Stimulated activated naive CD8-positive, alpha-beta T cell treated with anti-CD3 and anti-CD28 coated beads, Interleukin-15, Interleukin-2, amounts not matched to agents 100 ng/mL and 50 ng/mL, for 24 hours (primary cell): ENCODE data around the gene RXRA.

Source experiments
- H3K27ac Mint-ChIP-seq: one replicate; pipeline ENCODE4 v1.8.0; 2021; ENCODE audit warnings: mild to moderate bottlenecking, mixed read lengths
- H3K27me3 Mint-ChIP-seq: one replicate; pipeline ENCODE4 v1.8.0; 2021; ENCODE audit warnings: mixed read lengths
- H3K36me3 Mint-ChIP-seq: one replicate; pipeline ENCODE4 v1.8.0; 2021; ENCODE audit warnings: low read depth, mixed read lengths
- H3K4me1 Mint-ChIP-seq: one replicate; pipeline ENCODE4 v1.8.0; 2021; ENCODE audit warnings: low read depth, mixed read lengths
- H3K4me3 Mint-ChIP-seq: one replicate; pipeline ENCODE4 v1.8.0; 2021; ENCODE audit warnings: mild to moderate bottlenecking, mixed read lengths
- H3K9me3 Mint-ChIP-seq: one replicate; pipeline ENCODE4 v1.8.0; 2021; ENCODE audit warnings: mixed read lengths

RXRA gene

DNA sequence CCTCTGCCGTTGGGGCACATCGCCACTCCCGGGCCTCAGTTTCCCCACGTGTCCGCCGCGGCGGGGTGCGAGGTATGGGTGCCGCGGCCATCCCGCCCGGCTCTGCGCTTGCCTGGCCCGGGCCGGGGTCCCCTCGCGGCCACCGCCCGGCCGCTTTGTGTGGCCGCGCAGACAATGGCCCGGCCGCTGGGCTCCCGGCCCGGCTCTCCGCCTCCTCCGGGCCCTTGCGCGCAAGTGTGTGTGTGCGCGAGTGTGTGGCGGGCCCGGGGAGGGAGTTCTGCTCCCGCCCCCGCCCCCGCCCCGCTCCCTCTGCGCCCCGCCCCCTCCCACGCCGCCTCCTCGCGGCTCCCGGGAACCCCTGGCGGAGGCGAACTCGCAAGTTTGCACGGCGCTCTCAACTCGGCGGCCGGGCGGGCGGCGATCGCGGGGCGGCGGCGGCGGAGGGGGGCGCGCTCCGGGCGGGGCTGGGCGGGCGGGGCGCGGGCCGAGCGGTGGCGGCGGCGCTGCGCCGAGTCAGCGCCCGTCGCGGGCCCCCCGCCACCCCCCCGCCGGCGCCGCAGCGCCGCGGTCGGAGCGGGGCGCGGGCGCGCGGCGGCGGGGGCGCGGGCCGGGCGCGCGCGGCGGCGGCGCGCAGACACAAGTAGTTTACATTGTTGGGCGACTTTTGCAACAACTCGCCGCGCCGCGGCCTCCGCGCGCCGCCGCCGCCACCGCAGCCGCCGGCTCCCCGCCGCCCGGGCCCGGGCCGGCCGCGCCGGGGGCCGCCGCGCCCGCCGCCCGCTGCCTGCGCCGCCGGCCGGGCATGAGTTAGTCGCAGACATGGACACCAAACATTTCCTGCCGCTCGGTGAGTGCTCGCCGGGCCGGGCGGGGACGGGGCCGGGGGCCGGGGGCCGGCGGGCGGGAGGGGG lies at the start of gene RXRA:
Gene RXRA (plus strand): TSS at position 643 of the 911 bp plus-strand sequence. CDS start 177 bp downstream, at position 820.
- Mint-ChIP-seq H3K27ac (no peak within 1 kb of the TSS), H3K36me3 (no peaks in the 10 kb centered on the region), H3K27me3 (peaks cover 15% of the 10 kb centered on the region), H3K9me3 (no peaks in the 10 kb centered on the region), H3K4me1 (peaks cover 7% of the 10 kb centered on the region), H3K4me3 (peak within 1 kb of the TSS; percentile 65)

DNA sequence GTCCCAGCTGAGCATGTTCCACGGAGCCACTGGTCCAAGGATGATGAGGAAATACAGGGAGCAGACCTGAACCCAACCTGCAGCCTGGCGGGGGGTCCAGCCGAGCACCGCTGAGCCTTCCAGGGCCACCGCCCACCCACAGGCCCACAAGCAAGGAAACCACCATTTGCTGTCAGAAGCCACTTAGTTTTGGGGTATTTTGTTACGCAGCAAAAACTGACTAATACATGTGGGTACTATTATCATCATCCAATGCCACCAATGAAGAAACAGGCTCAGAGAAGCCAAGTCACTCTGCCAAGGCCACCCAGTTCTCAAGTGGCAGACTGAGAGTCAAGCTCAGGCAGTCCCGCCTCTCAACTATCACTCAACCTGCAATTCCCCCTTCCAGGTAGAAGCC lies 48.0 kb upstream of the RXRA start:
- Mint-ChIP-seq H3K27me3 (peaks cover 9% of the 10 kb centered on the region), H3K9me3 (no peaks in the 10 kb centered on the region), H3K36me3 (no peaks in the 10 kb centered on the region), H3K27ac (no peak overlapping the region), H3K4me3 (no peak overlapping the region), H3K4me1 (peaks cover 5% of the 10 kb centered on the region)

DNA sequence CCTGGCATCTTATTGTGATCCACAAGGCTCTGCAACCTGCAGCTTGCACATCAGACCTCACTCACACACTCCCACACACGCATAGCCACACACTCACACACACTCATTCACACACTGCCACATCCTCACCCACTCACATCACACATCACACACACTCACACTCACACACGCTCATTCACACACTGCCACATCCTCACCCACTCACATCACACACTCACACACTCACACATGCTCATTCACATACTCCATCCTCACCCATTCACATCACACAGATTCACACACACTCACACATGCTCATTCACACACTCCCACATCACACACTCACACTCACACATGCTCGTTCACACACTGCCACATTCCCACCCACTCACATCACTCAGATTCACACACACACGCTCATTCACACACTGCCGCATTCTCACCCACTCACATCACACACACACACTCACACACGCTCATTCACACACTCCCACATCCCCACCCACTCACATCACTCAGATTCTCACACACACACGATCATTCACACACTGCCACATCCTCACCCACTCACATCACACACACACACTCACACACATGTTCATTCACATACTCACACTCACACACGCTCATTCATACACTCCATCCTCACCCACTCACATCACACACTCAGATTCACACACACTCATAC lies 47.1 kb upstream of the RXRA start:
- peaks cover 5% of the 10 kb centered on the region for H3K4me1 Mint-ChIP-seq
- H3K4me3 Mint-ChIP-seq: no peak overlapping the region
- H3K9me3 Mint-ChIP-seq: no peaks in the 10 kb centered on the region
- no peak overlapping the region for H3K27ac Mint-ChIP-seq
- peaks cover 9% of the 10 kb centered on the region for H3K27me3 Mint-ChIP-seq
- H3K36me3 Mint-ChIP-seq: no peaks in the 10 kb centered on the region

DNA sequence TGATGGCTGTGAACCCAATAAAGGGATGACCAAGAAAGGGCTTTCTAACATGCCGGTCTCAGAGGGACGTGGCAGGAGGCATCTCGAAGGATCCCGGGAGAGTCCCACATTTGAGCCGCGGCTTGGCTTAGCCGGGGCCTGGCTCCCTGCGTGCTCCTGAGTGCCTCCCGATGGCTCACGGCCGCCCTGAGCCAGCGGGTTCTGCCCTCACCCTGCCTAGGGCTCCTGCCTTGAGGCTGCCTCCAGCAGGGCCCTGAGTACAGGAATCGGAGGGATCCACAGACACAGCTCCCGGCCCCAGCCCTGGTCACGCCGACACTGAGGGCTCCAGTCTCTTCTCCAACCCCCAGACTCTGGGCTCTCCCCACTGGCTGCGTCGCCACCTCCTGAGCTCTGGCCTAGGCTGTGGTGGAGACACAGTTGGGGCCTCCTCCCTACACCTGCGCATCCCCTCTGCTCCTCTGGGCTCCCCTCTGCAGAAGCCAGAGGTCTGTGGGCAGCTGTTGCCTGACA lies 44.1 kb upstream of the RXRA start:
- H3K36me3 Mint-ChIP-seq: no peaks in the 10 kb centered on the region
- no peaks in the 10 kb centered on the region for H3K9me3 Mint-ChIP-seq
- H3K27me3 Mint-ChIP-seq: no peaks in the 10 kb centered on the region
- no peak overlapping the region for H3K4me3 Mint-ChIP-seq
- no peaks in the 10 kb centered on the region for H3K4me1 Mint-ChIP-seq
- no peak overlapping the region for H3K27ac Mint-ChIP-seq

DNA sequence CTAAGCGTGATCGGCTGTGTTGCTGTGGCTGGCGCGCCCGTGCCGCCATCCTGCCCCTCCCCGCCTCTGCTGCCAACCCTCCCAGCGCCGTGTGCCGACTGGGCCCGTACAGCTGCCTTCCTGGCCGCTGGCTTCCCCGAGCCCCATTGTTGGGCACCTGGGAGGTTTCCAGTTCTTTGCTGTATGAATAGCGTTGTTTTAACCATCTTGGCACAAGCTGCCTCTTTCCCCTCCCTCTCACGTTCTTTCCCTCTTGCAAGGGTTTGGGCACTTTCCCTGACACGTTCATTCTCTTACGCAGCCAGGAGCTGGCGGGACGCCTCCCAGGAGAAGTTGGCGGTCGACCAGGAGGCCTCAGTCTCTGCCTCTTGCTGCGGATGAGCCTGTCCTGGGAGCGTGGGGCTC lies 43.1 kb upstream of the RXRA start:
- H3K4me3 Mint-ChIP-seq: no peak overlapping the region
- no peaks in the 10 kb centered on the region for H3K4me1 Mint-ChIP-seq
- H3K36me3 Mint-ChIP-seq: no peaks in the 10 kb centered on the region
- H3K9me3 Mint-ChIP-seq: no peaks in the 10 kb centered on the region
- no peaks in the 10 kb centered on the region for H3K27me3 Mint-ChIP-seq
- H3K27ac Mint-ChIP-seq: no peak overlapping the region

DNA sequence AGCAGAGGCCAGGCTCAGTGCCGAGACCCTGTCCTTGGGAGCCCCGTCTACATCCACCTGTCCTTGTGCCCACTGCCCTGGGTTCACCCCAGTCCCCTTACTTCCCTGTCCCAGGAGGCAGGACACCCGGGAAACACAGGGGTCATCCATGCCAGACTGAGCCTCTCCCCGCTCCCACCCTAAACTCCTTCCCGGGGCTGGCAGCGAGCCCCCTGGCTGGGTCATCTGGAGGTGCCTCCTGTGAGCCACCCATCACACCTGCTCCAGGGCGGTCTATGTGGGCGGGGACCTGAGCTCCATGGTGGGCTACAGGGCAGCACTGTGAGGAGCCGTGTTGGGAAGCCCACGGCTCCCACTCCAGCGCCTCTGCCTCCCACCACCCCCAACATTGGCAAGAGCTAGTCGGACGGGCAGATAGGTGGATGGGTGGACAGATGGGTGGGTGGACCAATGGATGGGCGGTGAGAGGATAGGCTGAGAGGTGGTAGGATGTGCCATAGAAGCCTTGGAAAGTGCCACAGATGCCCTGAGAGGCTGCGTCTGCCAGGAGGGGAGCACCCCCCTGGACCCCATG lies 42.5 kb upstream of the RXRA start:
- H3K27me3 Mint-ChIP-seq: no peaks in the 10 kb centered on the region
- H3K4me1 Mint-ChIP-seq: no peaks in the 10 kb centered on the region
- no peaks in the 10 kb centered on the region for H3K9me3 Mint-ChIP-seq
- H3K27ac Mint-ChIP-seq: no peak overlapping the region
- no peak overlapping the region for H3K4me3 Mint-ChIP-seq
- H3K36me3 Mint-ChIP-seq: no peaks in the 10 kb centered on the region

DNA sequence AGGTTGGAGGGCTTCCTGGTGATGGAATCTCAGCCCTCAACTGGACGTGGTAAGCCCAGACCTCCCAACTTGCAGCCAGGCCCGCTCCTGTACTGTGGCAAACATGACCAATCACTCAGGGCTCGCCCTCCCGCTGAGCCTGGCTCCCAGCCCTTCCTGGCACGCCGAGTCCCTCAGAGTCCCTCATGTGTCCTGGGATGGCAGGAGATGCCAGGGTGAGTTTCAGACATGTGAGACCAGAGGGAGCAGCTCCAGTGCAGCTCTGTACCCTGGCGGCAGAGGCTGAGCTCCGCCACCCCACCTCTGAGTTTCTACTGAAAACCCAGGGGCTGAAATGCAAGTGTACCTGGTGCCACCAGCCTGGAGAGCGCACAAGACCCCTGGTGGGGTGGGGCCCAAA lies 42.0 kb upstream of the RXRA start:
- Mint-ChIP-seq H3K36me3 (no peaks in the 10 kb centered on the region), H3K4me1 (no peaks in the 10 kb centered on the region), H3K9me3 (no peaks in the 10 kb centered on the region), H3K4me3 (no peak overlapping the region), H3K27me3 (no peaks in the 10 kb centered on the region), H3K27ac (no peak overlapping the region)

DNA sequence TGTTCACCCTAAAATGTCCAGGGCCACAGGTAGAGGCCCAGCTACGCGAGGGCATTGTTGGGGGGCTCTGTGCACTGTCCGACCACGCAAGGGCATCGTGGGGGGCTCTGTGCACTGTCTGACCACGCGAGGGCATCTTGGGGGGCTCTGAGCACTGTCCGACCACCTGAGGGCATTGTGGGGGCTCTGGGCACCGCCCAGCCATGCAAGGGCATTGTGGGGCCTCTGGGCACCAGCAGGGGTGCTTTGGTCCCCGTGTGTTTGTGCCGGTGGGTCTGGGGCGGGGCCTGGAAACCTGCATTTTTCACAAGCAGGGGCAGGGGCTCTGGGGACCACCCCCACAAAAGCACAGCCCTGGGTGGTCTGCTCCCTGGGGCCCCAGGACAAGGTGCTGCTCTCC lies 41.5 kb upstream of the RXRA start:
- Mint-ChIP-seq H3K36me3 (no peaks in the 10 kb centered on the region), H3K27ac (no peak overlapping the region), H3K9me3 (no peaks in the 10 kb centered on the region), H3K27me3 (no peaks in the 10 kb centered on the region), H3K4me1 (no peaks in the 10 kb centered on the region), H3K4me3 (no peak overlapping the region)

DNA sequence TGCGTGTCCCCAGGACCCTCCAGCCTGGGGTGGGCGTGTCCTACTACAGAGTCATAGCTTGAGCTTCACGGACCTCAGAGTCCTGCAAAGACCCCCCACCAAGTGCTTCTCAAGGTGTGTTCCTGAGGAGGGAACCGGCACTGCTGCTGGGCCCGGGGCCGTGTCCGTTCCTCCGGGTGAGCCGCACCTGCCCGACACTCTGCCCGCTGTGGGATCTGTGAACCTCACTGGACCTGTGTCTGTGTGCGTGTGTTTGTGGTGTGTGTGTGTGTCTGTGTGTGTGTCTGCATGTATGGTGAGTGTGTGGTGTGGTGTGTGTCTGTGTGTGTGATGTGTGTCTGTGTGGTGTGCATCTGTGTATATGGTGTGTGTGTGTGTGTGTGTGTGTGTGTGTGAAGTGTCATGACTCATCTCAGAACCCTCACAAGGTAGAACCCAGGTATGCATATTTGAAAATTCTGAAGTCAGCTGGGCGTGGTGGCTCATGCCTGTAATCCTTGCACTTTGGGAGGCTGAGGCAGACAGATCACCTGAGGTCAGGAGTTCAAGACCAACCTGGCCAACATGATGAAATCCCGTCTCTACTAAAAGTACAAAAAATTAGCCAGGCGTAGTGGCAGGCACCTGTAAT lies 40.9 kb upstream of the RXRA start:
- no peak overlapping the region for H3K4me3 Mint-ChIP-seq
- no peaks in the 10 kb centered on the region for H3K27me3 Mint-ChIP-seq
- H3K4me1 Mint-ChIP-seq: no peaks in the 10 kb centered on the region

DNA sequence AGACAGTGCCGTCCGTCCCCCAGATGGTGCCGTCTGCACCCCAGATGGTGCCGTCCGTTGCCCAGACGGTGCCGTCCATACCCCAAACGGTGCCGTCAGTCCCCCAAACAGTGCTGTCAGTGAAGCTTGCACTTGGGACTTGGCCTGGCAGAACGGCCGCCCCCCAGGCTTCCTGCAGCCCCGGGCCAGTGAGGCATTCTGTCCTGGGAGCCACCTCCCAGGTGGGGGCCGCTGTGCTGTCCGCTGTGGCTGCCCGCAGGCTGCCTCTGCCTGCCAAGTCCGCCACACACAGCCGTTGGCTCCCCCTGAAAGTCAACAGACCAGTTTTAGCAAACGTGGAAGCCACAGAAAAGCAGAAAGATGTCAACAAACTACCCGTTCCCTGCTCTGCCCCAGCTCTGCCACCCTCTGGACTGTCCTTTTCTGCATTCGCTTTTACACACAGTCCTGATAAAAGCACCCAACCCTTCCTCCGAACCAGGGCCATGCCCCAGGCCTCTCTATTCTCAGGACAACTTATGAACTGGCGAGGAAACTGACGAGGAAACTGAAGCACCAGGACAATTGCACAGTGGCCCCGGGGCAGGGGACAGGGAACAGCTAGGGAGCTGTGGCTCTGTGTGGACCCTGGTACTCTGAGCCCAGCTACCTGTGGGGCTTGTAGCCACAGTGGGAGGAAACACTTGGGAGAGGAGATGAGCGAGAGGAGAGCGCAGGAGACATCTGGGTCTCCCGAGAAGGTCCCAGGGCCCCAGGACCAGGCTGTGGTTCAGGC lies 39.6 kb upstream of the RXRA start:
- H3K27me3 Mint-ChIP-seq: no peaks in the 10 kb centered on the region
- no peaks in the 10 kb centered on the region for H3K9me3 Mint-ChIP-seq
- no peak overlapping the region for H3K27ac Mint-ChIP-seq

More for the DNA sequence above, 40.9 kb upstream of the RXRA start:
- Mint-ChIP-seq H3K36me3 (no peaks in the 10 kb centered on the region), H3K9me3 (no peaks in the 10 kb centered on the region), H3K27ac (no peak overlapping the region)

DNA sequence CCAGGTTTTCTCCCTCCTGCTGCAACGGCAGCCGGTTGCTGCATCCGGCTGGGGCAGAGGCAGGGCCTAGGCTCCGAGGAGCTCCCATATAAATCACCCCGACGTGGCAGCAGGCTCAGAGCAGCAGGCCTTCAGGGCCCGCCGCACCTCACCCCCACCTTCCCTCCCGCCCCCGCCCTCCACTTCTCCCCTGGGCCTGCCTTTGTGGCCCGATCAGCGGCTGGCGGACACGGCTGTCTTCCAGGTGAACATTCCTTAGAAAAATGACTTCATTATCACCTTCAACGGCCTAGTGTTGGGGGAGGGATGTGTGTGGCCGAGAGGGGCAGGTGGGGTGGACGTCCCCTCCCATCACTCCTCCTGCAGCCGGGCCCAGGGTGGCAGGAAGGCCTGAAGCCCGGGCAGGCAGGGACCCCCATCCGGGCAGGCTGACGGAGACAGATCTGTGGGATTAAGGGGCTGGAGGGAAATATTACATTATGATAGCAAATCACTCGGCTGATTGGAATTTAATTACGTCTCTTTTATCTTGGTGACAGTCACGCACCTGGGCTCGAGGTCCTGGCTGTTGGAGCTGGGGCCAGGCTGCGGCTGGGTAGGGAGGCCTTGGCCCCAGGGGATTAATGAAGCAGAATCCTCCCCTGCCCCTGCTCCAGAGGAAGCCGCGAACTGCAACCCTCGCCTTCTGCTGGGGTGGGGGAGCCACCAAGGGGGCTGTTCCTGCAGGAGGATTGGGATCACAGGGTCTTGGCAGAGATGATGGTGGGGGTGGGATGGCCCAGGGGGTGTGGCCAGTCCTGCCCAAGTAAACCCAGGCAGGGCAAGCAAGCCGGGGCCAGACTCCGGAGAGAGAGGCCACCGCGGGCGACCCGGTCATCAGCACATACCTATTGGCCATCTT lies 38.4 kb upstream of the RXRA start:
- H3K9me3 Mint-ChIP-seq: no peaks in the 10 kb centered on the region
- no peaks in the 10 kb centered on the region for H3K36me3 Mint-ChIP-seq
- H3K27ac Mint-ChIP-seq: no peak overlapping the region
- no peaks in the 10 kb centered on the region for H3K4me1 Mint-ChIP-seq
- no peaks in the 10 kb centered on the region for H3K27me3 Mint-ChIP-seq
- no peak overlapping the region for H3K4me3 Mint-ChIP-seq

More for the DNA sequence above, 39.6 kb upstream of the RXRA start:
- no peaks in the 10 kb centered on the region for H3K4me1 Mint-ChIP-seq
- H3K36me3 Mint-ChIP-seq: no peaks in the 10 kb centered on the region
- H3K4me3 Mint-ChIP-seq: no peak overlapping the region

DNA sequence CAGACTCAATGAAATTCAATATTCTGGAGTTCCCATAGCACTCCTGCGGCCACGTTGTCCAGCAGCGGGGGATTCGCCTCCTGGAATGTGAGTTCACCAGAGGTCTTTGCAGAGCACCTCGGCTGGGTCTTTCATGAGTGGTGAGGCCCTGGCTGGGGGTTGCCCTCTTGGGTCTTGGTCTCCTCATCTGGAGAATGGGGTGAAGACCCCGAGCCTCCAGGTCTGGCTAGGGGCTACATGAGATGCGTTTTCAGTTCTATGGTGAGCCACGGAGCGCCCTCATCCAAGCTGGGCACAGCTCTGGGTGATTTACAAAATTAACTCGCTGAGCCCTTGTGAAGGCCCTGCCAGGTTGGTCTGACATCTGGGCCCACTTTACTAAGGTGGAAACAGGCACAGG lies 37.5 kb upstream of the RXRA start:
- no peak overlapping the region for H3K27ac Mint-ChIP-seq
- H3K4me1 Mint-ChIP-seq: no peaks in the 10 kb centered on the region
- no peaks in the 10 kb centered on the region for H3K27me3 Mint-ChIP-seq
- no peaks in the 10 kb centered on the region for H3K9me3 Mint-ChIP-seq
- no peaks in the 10 kb centered on the region for H3K36me3 Mint-ChIP-seq
- H3K4me3 Mint-ChIP-seq: no peak overlapping the region

DNA sequence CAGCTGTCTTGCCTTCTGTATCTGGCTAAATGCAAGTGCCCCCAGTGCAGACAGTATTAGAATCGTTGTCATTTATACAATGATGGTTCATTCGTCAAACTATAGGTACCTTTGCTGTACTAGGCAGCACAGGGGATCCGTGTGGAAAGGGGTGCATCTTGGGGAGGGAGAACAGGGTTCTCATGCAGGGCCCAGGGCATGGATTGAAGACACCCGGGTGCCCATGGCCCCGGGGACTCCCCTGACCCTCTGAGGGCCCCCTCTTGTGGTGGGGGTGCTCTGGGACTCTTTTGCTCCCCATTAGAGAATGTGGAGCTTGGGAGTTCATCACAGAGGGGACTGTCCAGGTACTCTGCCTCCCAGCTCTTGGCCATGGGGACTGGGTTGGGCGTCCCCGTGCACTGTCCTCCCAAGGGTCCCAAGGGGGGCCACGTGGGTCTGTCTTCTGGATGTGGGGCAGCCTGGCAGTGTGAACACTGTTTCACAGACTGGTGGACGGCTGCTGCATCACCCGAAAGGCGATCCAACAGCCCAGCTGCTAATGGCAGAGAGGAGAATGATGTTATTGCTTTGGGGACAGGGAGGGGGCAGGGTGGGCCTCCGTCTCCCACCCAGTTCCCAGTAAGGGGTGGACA lies 36.9 kb upstream of the RXRA start:
- no peaks in the 10 kb centered on the region for H3K27me3 Mint-ChIP-seq
- H3K4me1 Mint-ChIP-seq: no peaks in the 10 kb centered on the region
- H3K36me3 Mint-ChIP-seq: no peaks in the 10 kb centered on the region
- no peaks in the 10 kb centered on the region for H3K9me3 Mint-ChIP-seq
- no peak overlapping the region for H3K27ac Mint-ChIP-seq
- no peak overlapping the region for H3K4me3 Mint-ChIP-seq
